K562 (cell line): Measurements from ENCODE around the gene APOO. TPM values are rescaled to one million over a fixed set of nuclear protein-coding genes. Genes with fewer than 3 reads are reported as not detected.

Source experiments
- ATAC-seq: fragments of 200-7000 bp; cut with Tn5 transposase; 3 replicates; pipeline ENCODE4 v1.9.1; 2020; ENCODE audit warnings: moderate library complexity
- BruUV-seq: library from RNA; stranded (reverse); fragments of 400-500 nt; replicated peaks from 2 replicates; lab custom pipeline; 2021; lab: Mats Ljungman, UMichigan
- CTCF ChIA-PET: fragments of 300-600 bp; formaldehyde crosslinking; extraction: SDS; loops from one replicate; lab custom pipeline; 2021; ENCODE audit warnings: low intra/inter-chr PET ratio; lab: Yijun Ruan, JAX
- POLR2A ChIA-PET: fragments of 300-600, 350-650 bp; sonication (Branson Sonifier 250); formaldehyde crosslinking; extraction: SDS; loops from one replicate; lab custom pipeline; 2021; ENCODE audit warnings: antibody characterized with exemption, inconsistent platforms; lab: Yijun Ruan, JAX
- DNase-seq, 4 experiments: peaks; one replicate each; pipeline versions ENCODE4 v3.0.0 to v3.0.0-alpha.2; 2011 to 2018; ENCODE audit warnings: low spot score in 3 of 4, mixed read lengths in 3 of 4; ENCODE audit errors: extremely low read depth in 1 of 4
- FAIRE-seq: peaks from 2 replicates; lab custom pipeline; 2011; peaks lifted over from hg19 to GRCh38; lab: Jason Lieb, UNC
- H2AFZ ChIP-seq: 2 replicates; pipeline ENCODE4 v1.6.0; 2011; ENCODE audit warnings: low read depth, low read length, control low read depth, inconsistent platforms
- H3K27ac ChIP-seq: fragments of 200-600 bp; 3 replicates; pipeline ENCODE4 v1.8.0; 2011; ENCODE audit warnings: low read depth, mild to moderate bottlenecking, control low read depth, inconsistent platforms, low read length, moderate library complexity, mixed read lengths; ENCODE audit errors: extremely low read depth
- H3K27me3 ChIP-seq, 2 experiments: fragments of 300-600 bp in 1 of 2; 2 replicates in 1 of 2; 3 replicates in 1 of 2; pipeline versions ENCODE4 v1.6.0 to v1.8.0; 2011; ENCODE audit warnings: inconsistent platforms in 2 of 2, low read length in 2 of 2, mild to moderate bottlenecking in 1 of 2, mixed read lengths in 1 of 2, moderate library complexity in 1 of 2; ENCODE audit not compliant: control insufficient read depth in 2 of 2, insufficient read depth in 2 of 2
- H3K36me3 ChIP-seq: fragments of 300-600 bp; 3 replicates; pipeline ENCODE4 v1.8.0; 2011; ENCODE audit warnings: mild to moderate bottlenecking, low read length, inconsistent platforms; ENCODE audit not compliant: control insufficient read depth, insufficient read depth
- H3K4me1 ChIP-seq, 2 experiments: fragments of 200-600 bp in 1 of 2; replicated peaks in 1 of 2; 2 replicates in 1 of 2; 3 replicates in 1 of 2; pipeline versions ENCODE4 v1.5.1 to v1.8.0; 2011; ENCODE audit warnings: inconsistent platforms in 2 of 2, low read length in 2 of 2, mild to moderate bottlenecking in 1 of 2, mixed read lengths in 1 of 2, moderate library complexity in 1 of 2; ENCODE audit not compliant: control insufficient read depth in 2 of 2, insufficient read depth in 2 of 2
- H3K4me2 ChIP-seq: 2 replicates; pipeline ENCODE4 v1.6.1; 2011; ENCODE audit warnings: low read length, control low read depth, inconsistent platforms, mixed read lengths; ENCODE audit not compliant: insufficient read depth
- H3K4me3 ChIP-seq: fragments of 200-600 bp; sonication (generic), shearing (Covaris generic); 2 replicates; pipeline ENCODE4 v1.5.1; 2016; ENCODE audit warnings: control low read depth, inconsistent platforms
- H3K79me2 ChIP-seq: fragments of 200-600 bp; 3 replicates; pipeline ENCODE4 v1.8.0; 2011; ENCODE audit warnings: low read length, inconsistent platforms; ENCODE audit not compliant: control insufficient read depth, insufficient read depth
- H3K9ac ChIP-seq, 2 experiments: 2 replicates each; pipeline versions ENCODE4 v1.6.0 to v1.6.1; 2011; ENCODE audit warnings: low read depth in 2 of 2, low read length in 2 of 2, control low read depth in 1 of 2, inconsistent platforms in 1 of 2, mild to moderate bottlenecking in 1 of 2, mixed read lengths in 1 of 2; ENCODE audit not compliant: insufficient read depth in 1 of 2
- H3K9me1 ChIP-seq: one replicate; pipeline ENCODE4 v1.6.0; 2011; ENCODE audit warnings: inconsistent platforms, mild to moderate bottlenecking, low read length, moderate library complexity; ENCODE audit not compliant: control insufficient read depth, insufficient read depth
- H3K9me3 ChIP-seq: replicated peaks from 2 replicates; pipeline ENCODE4 v1.5.1; 2011; ENCODE audit warnings: low read depth, low read length, inconsistent platforms; ENCODE audit not compliant: control insufficient read depth, insufficient read depth
- H4K20me1 ChIP-seq: replicated peaks from 2 replicates; pipeline ENCODE4 v1.6.1; 2011; ENCODE audit warnings: low read length, inconsistent platforms, mixed read lengths; ENCODE audit not compliant: control insufficient read depth, insufficient read depth
- CEBPG ChIP-seq, 3 experiments: fragments of 200-800 bp in 1 of 3; sonication (Bioruptor generic) in 1 of 3; sonication (generic) in 1 of 3; formaldehyde crosslinking in 1 of 3; IDR thresholded peaks in 2 of 3; conservative IDR thresholded peaks in 1 of 3; 2 replicates each; pipeline versions ENCODE4 v1.6.1 to v1.8.0; 2016 to 2022; ENCODE audit warnings: missing compliant biosample characterization in 2 of 3, missing genetic modification characterization in 2 of 3, mild to moderate bottlenecking in 1 of 3, missing genetic modification reagents in 1 of 3
- ELF4 ChIP-seq: fragments of 450-650 bp; formaldehyde crosslinking; IDR thresholded peaks from 2 replicates; pipeline ENCODE4 v1.4.0; 2022; ENCODE audit warnings: missing genetic modification characterization
- HSF4 ChIP-seq: fragments of 250-450 bp; sonication (Bioruptor Pico); IDR thresholded peaks from 2 replicates; pipeline ENCODE4 v2.1.2; 2022; ENCODE audit warnings: mild to moderate bottlenecking, moderate library complexity, borderline replicate concordance
- KLF13 ChIP-seq: fragments of 450-650 bp; IDR thresholded peaks from 2 replicates; pipeline ENCODE4 v1.6.1; 2016; ENCODE audit warnings: missing genetic modification characterization, low read depth, mild to moderate bottlenecking, missing compliant biosample characterization, moderate library complexity, borderline replicate concordance
- THAP12 ChIP-seq: fragments of 250-450 bp; sonication (Bioruptor Pico); IDR thresholded peaks from 2 replicates; pipeline ENCODE4 v1.9.0; 2021; ENCODE audit warnings: mild to moderate bottlenecking, inconsistent platforms
- WGBS: fragments of 100-300 bp; shearing (Covaris generic); methylation state at CpG from one replicate; pipeline ENCODE4 v1.1.6; 2016; ENCODE audit warnings: low coverage, mixed read lengths; ENCODE audit not compliant: insufficient coverage; ENCODE audit errors: missing lambda C conversion rate; 5-methylcytosine and 5-hydroxymethylcytosine counted together
- in situ Hi-C: fragments of 300-500 bp; cut with MboI; formaldehyde crosslinking; loops from 4 replicates; pipeline ENCODE4 v1.15.0; 2018; ENCODE audit warnings: inconsistent platforms, mixed read lengths
- intact Hi-C: fragments of 100-400 bp; cut with micrococcal nuclease; formaldehyde crosslinking; loops from 2 replicates; pipeline ENCODE4 v1.14.2; 2022
- polyA plus RNA-seq, 8 experiments: library from polyadenylated mRNA; depleted of rRNA in 4 of 8; stranded (reverse) in 5 of 8; unstranded in 3 of 8; fragments of >200 nt; fragmentation: Nextera tagmentation in 2 of 8; fragmentation: Illumina TruSeq in 1 of 8; extraction: Ambion mirVana in 2 of 8; extraction: Trizol in 1 of 8; gene quantifications; 2 replicates each; pipeline versions ENCODE4 v1.2.1 to v1.2.3, GENCODE V29; 2011 to 2014; ENCODE audit warnings: inconsistent platforms in 1 of 8, missing spikeins in 1 of 8
- total RNA-seq, 7 experiments: library from RNA; depleted of rRNA in 6 of 7; stranded (reverse); fragments of >200 nt in 6 of 7; fragmentation: Illumina TruSeq in 2 of 7; extraction: Trizol in 2 of 7; gene quantifications; 2 replicates each; pipeline versions ENCODE4 v1.2.1 to v1.2.3, GENCODE V29; 2011 to 2021; ENCODE audit warnings: low replicate concordance in 1 of 7

APOO gene
- total and polyA plus RNA-seq, 9 of the 15 experiments (the other 6 are each of a cell fraction or from before 2014, with no cell fraction given), result 37.3 to 76.4 (median 60.8) TPM

- TF ChIP-seq THAP12 (CRISPR knock-in tag), result no peak
- no peak for TF ChIP-seq KLF13
- TF ChIP-seq CEBPG (CRISPR knock-in tag; IDR thresholded peaks at IDR 0.05), result no peak
- peak; percentile 66 to 83 for TF ChIP-seq CEBPG (tag; conservative IDR thresholded peaks at IDR 0.05 in 1 of 2, IDR thresholded peaks at IDR 0.05 in 1 of 2)
These were observed 108.2 kb downstream of the APOO start (continued) for GRCh38 chrX:23799469-23800065.

GRCh38 chrX:23797371-23798128 is 110.2 kb downstream of the APOO start:
- ChIA-PET CTCF (no interaction called here), POLR2A (interaction anchor here (0.6 kb wide), 2 partner anchors 49 to 63 kb away, joined by 3 to 5 read pairs; no protein-coding TSS in a partner anchor)
- H3K4me3 ChIP-seq, result no peak overlapping the region
- FAIRE-seq (no peak), DNase-seq (no peak), ATAC-seq (peak; percentile 39; the same call in 1 of the 3 replicates)
- no peaks in the 10 kb centered on the region for H3K79me2 ChIP-seq
- TF ChIP-seq HSF4 (CRISPR knock-in tag), result no peak
- no peak for TF ChIP-seq ELF4 (CRISPR knock-in tag)
- in situ Hi-C loops (no loop called here), intact Hi-C loops (no loop called here)
- 64% methylated on average over 8 of the region's 12 CpGs for WGBS
- H3K36me3 ChIP-seq, result no peaks in the 10 kb centered on the region
- H3K27me3 ChIP-seq, result no peaks in the 10 kb centered on the region
- H4K20me1 ChIP-seq, result no peaks in the 10 kb centered on the region
- no TSS peak for BruUV-seq
- no peak overlapping the region for H3K4me2 ChIP-seq
- H3K9me1 ChIP-seq, result no peaks in the 10 kb centered on the region
- H3K9ac ChIP-seq, result no peak overlapping the region
- H3K9me3 ChIP-seq, result no peaks in the 10 kb centered on the region
- H3K4me1 ChIP-seq, result peaks cover 0 to 5% of the 10 kb centered on the region in 2 experiments; a peak in 3 of 5 replicates
- no peak overlapping the region for H2AFZ ChIP-seq
- no peak overlapping the region for H3K27ac ChIP-seq
